Astrocyte (in vitro differentiated cells and primary cell): ENCODE measurements around the gene ZNF260.

Experiments used
- EZH2 ChIP-seq: IDR thresholded peaks from 2 replicates; pipeline ENCODE4 v1.6.1; 2012; ENCODE audit warnings: mild to moderate bottlenecking, low read length, inconsistent platforms; ENCODE audit not compliant: insufficient read depth
- TF ChIP-seq, protein P1 (sequence below): IDR thresholded peaks from 2 replicates; pipeline ENCODE4 v1.5.1; 2011; ENCODE audit warnings: low read depth, mild to moderate bottlenecking, inconsistent platforms, low read length, moderate library complexity; ENCODE audit not compliant: insufficient read depth

DNA sequence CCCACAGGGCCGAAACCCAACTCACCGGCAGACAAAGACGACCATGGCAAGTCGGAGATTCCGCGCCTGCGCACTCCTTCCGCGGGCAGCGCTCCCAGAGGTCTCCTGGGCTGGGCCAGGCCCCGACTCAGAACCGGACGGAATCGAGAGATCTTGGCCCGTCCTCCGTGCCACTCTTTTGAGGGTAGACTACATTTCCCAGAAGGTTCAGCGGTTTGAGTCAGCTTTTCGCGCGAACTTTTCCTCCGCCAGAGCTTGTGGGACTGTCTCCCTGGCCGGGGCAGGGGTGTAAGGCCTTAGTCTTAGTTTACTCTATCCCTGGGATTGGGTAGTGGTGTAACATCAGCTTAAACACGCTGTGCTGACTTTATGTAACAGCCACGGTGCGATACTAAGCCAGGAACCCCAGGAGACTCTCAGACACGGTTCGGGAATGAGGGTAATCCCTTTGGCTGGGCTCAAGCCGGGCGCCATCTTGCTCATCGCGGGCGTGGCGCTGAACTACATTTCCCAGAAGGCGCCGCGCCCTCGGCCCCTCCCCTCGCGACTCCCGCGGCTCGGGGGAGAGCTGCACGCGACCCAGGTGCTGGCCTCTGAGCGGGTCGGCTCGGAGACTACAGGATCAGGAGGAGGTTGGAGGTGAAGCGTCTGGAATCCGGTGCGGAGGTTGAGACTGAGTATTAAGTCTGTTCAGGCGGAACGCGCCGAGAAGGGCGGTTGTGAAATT lies at the start of gene ZNF260:
- TF ChIP-seq, protein P1, sequence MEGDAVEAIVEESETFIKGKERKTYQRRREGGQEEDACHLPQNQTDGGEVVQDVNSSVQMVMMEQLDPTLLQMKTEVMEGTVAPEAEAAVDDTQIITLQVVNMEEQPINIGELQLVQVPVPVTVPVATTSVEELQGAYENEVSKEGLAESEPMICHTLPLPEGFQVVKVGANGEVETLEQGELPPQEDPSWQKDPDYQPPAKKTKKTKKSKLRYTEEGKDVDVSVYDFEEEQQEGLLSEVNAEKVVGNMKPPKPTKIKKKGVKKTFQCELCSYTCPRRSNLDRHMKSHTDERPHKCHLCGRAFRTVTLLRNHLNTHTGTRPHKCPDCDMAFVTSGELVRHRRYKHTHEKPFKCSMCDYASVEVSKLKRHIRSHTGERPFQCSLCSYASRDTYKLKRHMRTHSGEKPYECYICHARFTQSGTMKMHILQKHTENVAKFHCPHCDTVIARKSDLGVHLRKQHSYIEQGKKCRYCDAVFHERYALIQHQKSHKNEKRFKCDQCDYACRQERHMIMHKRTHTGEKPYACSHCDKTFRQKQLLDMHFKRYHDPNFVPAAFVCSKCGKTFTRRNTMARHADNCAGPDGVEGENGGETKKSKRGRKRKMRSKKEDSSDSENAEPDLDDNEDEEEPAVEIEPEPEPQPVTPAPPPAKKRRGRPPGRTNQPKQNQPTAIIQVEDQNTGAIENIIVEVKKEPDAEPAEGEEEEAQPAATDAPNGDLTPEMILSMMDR, result no peak
- no peak for TF ChIP-seq EZH2
